Lower leg skin (tissue), 3 donors: ENCODE data around the gene TPM2.

ENCODE experiments used
- POLR2A ChIP-seq, 2 donors: fragments of 450-650 bp; IDR thresholded peaks; one replicate each; pipeline ENCODE4 v1.6.1; 2016 to 2017; ENCODE audit warnings: antibody characterized with exemption in 2 of 2, mild to moderate bottlenecking in 1 of 2, moderate library complexity in 1 of 2
- TF ChIP-seq, protein P1 (sequence below), 3 donors: fragments of 450-650 bp; IDR thresholded peaks; one replicate each; pipeline ENCODE4 v1.5.1; 2016; ENCODE audit warnings: antibody characterized with exemption in 3 of 3, mild to moderate bottlenecking in 3 of 3, moderate library complexity in 2 of 3

DNA sequence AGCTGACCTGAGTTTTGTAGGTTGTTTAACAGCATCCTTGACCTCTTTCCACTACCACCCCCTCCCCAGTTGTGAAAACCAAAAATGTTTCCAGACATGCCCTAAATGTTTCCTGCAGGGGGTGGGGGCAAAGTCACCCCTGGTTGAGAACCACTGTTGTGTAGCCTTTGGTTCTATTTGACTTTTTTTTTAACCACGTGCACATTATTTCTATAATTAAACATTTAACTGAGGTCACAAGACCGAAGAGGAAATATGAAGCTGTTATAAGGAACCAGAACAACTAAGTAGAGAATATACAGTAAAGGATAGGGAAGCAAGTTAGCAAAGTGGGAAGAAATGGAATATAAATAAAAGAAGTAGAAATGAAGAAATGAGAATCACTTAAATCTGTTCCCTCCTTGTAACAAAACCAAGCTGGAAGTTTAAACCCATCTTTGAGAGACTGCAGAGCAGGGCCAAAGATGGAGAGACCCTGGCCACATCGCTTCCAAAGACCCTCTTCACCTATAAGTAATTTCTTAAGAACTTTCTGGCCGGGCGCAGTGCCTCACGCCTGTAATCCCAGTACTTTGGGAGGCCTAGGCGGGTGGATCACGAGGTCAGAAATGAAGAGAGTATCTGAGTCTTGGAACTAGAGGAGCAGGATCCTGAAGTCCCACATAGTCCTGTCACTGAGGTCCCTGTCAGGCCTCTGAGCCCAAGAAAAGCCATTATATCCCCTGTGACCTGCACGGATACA lies 53.4 kb downstream of the TPM2 start:
- TF ChIP-seq, protein P1, sequence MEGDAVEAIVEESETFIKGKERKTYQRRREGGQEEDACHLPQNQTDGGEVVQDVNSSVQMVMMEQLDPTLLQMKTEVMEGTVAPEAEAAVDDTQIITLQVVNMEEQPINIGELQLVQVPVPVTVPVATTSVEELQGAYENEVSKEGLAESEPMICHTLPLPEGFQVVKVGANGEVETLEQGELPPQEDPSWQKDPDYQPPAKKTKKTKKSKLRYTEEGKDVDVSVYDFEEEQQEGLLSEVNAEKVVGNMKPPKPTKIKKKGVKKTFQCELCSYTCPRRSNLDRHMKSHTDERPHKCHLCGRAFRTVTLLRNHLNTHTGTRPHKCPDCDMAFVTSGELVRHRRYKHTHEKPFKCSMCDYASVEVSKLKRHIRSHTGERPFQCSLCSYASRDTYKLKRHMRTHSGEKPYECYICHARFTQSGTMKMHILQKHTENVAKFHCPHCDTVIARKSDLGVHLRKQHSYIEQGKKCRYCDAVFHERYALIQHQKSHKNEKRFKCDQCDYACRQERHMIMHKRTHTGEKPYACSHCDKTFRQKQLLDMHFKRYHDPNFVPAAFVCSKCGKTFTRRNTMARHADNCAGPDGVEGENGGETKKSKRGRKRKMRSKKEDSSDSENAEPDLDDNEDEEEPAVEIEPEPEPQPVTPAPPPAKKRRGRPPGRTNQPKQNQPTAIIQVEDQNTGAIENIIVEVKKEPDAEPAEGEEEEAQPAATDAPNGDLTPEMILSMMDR (IDR thresholded peaks at IDR 0.05), result no peak
- no peak for TF ChIP-seq POLR2A (IDR thresholded peaks at IDR 0.05)
